ENCODE measurements around the gene SYT15.

DNA sequence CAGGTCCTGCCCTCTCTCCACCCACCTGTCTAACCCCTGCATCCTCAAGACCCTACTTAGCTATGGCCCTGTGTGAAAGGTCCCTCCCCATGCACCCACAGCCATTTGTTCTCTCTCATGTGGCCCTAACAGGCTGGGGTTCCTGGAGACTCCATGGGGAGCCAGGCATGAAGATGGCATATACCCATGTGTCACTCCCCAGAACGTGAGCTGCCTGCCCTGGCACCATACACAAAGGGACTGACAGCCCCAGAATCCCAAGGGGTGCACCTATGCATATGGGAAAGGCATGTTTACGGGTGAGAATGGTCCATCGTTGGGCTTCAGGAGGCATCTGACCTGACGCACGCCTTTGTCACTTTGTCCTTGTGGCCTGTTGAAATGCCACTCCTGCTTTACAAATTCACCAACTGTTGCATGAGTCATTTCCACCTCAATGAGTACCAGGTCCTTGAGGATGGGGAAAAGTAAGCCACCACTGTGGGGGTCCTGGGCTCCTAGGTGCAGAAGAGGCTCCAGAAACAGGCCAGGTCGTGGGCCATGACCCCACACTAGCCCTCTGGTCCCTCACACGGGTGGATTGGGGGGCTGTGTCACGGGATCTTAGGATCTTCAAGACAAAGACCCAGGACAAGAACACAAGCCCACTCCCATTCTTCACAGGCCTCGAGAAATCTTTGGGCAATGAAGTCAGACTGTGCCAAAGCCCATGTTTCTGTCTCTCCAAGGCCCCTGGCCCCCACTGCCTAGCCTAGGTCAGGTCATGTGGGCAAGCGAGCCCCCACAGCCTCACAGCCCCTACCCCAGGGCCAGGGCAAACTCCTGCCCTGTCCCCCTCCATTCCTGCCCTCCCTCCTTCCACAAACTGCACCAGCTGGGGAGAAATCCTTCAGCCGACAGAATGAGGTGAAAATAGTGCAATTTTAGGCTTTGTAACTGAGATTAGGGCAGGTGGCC lies 31.1 kb upstream of the SYT15 start:
- TF ChIP-seq POLR2A (IDR thresholded peaks at IDR 0.05; ENCODE audit: low read depth, low read length): no peak
- no peak for TF ChIP-seq TAF1 (IDR thresholded peaks at IDR 0.05; ENCODE audit: borderline replicate concordance, low read depth, low read length)

Data from GM12892 (cell line).